Measurements from ENCODE around the gene JARID2.

Gene JARID2

DNA sequence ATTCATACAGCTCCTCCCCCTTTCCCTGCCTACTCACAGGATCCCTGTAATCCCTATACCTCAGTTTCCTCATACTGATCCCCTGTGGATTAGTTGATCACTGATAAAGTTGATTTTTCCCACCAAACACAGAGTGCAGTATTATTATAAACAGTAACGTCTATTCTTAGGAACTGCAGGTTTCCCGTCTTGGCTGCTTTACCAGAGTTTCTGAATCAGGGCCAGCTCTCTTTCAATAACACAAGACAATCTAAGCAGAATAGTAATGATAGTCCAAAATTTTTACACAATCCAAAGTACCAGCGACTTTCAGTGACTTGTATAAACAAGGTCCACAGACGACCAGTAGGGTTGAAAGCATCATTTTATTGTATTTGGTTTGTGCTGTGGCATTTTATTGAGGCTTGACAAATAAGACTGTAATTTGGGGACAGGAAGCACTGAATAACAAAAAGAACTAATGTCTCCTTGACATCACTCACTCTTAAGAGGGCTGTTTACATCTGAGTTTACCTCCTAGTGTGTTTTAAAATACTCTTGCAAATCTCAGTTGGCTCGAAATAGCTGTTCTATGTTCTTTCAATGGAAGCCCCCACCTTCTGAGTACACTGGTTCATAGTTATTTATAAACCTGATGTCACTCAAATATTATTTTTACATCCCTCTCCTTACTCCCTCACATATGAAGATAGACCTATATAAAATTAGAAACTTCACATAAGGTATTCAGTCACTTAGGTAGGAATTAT is 6.1 kb upstream of the JARID2 start:
- in situ Hi-C loops (cut with MboI; ENCODE audit: low pct_unique_long_range_greater_than_20kb, low sequenced_read_pairs, unreplicated experiment) = loop anchor here (25.0 kb wide), 1 partner anchor 1027 kb away; no protein-coding TSS in a partner anchor
- TF ChIP-seq, protein P1, sequence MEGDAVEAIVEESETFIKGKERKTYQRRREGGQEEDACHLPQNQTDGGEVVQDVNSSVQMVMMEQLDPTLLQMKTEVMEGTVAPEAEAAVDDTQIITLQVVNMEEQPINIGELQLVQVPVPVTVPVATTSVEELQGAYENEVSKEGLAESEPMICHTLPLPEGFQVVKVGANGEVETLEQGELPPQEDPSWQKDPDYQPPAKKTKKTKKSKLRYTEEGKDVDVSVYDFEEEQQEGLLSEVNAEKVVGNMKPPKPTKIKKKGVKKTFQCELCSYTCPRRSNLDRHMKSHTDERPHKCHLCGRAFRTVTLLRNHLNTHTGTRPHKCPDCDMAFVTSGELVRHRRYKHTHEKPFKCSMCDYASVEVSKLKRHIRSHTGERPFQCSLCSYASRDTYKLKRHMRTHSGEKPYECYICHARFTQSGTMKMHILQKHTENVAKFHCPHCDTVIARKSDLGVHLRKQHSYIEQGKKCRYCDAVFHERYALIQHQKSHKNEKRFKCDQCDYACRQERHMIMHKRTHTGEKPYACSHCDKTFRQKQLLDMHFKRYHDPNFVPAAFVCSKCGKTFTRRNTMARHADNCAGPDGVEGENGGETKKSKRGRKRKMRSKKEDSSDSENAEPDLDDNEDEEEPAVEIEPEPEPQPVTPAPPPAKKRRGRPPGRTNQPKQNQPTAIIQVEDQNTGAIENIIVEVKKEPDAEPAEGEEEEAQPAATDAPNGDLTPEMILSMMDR (IDR thresholded peaks at IDR 0.05; ENCODE audit: extremely low read depth, insufficient read depth, missing control alignments) = no peak
- DNase-seq (ENCODE audit: low spot score) = no peak

DNA sequence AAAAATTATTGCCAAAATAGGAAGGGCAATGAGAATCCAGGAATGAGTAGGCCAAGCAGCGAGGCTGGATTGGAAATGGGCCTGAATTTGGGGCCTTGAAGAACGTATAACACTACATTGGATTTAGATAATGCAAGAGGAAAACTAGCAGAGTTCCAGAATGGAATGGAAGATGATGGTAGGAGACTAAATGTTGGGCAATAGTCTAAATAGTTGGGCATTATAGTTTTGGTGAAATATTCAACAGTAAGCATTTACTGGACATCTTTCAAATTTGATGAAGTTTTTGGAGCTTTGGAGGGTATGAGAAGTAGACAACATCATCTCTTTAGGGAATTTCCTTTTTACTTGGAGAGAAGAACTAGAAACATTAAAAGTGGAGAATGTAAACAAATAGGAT is 3.4 kb upstream of the JARID2 start:
- no peak for DNase-seq (ENCODE audit: low spot score)
- TF ChIP-seq, protein P1 (IDR thresholded peaks at IDR 0.05; ENCODE audit: extremely low read depth, insufficient read depth, missing control alignments) = no peak
- in situ Hi-C loops (cut with MboI; ENCODE audit: low pct_unique_long_range_greater_than_20kb, low sequenced_read_pairs, unreplicated experiment) = loop anchor here (25.0 kb wide), 1 partner anchor 1030 kb away; no protein-coding TSS in a partner anchor

DNA sequence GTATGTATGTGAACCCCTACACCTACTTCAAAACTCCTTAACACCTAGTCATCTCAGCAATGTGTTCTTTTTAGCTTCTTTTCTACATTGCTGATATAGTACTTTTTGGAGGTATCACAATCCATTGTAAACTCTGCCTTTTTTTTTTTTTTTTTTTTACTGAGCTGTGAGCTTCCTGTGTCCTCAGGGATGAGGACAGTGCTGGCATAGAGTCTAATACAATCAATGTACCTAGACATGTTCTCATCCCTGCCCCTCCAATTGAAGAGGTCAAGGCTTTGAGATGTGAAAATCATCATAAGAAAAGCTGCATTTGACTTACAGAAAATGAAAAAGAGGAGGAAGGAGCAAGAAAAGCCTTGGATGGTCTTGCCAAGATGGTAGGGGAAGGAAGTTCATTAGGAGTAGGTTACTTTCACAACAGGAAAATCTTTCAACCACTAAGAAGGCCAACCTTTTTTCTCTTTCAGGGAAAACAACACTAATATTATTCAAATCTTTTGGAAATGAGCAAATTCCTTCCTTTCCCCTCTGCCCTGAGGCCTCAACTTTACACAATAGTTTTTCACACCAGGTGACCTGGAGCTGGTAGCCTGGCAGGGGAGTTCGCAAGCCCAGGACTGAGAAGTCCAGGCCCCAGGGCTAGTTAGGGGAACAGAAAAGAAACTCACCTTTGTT is 2.8 kb upstream of the JARID2 start:
- DNase-seq (ENCODE audit: low spot score) = no peak
- in situ Hi-C loops (cut with MboI; ENCODE audit: low pct_unique_long_range_greater_than_20kb, low sequenced_read_pairs, unreplicated experiment) = loop anchor here (25.0 kb wide), 1 partner anchor 1031 kb away; no protein-coding TSS in a partner anchor
- TF ChIP-seq, protein P1 (IDR thresholded peaks at IDR 0.05; ENCODE audit: extremely low read depth, insufficient read depth, missing control alignments) = no peak

DNA sequence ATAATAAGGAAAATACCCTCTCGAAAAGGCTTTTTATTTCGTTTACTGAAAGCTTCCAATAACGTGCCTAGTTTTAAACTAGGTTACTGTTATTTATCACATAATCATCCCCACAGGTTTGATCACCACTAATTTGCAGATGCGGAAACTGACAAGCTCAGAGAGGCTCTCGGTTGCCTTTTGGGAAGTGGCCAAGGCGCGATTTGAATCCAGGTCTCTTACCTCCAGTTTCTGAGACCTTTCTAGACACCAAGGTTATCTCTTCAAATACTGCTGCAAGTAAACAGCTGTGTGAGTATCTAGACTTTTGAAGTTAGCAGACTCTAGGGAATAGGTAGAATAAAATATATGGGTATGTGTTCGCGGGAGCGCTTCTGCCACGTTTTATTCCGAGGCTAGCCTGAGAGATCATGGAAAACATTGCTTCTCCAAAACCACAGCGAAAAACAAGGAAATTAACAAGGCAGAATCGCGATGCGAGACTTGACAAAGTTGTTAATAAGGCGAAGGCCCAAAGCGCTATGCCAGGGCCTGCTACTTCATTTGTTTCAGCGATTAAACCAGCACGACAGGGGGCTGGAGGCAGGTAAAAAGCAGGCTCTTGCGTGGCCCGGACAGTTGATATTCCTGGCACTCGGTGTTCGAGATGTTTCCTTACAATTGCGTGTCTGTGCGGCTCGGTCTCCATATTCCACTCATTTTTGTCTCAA is 1.8 kb upstream of the JARID2 start:
- in situ Hi-C loops (cut with MboI; ENCODE audit: low pct_unique_long_range_greater_than_20kb, low sequenced_read_pairs, unreplicated experiment) = loop anchor here (25.0 kb wide), 1 partner anchor 1032 kb away; no protein-coding TSS in a partner anchor
- no peak for DNase-seq (ENCODE audit: low spot score)
- TF ChIP-seq, protein P1 (IDR thresholded peaks at IDR 0.05; ENCODE audit: extremely low read depth, insufficient read depth, missing control alignments) = no peak

DNA sequence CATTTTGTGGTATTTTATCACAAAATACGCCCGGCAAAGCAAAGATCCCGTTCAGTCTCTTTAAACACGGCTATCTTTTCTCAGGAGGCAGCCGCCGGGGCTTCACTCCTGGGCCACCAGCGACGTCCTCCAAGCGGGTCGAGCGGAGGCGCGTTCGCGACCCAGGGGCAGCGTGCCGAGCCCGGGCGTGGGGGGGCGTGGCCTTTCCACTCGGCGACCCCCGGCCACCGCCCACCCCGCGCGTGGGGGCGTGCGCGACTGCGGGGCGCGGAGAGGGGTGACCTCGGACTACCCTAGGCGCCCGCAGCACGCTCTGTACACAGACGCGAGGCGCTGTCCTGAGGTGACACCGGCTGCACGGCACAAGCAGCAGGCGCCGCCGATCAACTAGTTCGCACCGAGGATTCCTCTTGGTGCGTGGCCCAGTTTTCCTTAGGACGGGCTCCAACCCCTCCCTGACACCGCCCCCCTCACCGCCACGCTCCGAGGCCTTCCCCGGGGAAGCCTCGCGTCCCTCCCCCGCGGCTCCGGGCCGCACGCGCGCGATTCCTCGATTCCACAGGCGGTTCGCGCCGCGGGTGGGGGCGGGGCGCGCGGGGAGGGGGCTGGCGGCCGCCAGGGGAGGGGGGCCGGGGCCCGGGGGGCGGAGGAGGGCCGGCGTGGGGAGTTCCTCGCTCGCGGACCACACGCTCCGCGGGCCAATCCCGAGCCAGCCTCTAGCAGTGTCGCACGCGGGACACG is 1.1 kb upstream of the JARID2 start:
- in situ Hi-C loops (cut with MboI; ENCODE audit: low pct_unique_long_range_greater_than_20kb, low sequenced_read_pairs, unreplicated experiment) = loop anchor here (25.0 kb wide), 1 partner anchor 1032 kb away; no protein-coding TSS in a partner anchor
- DNase-seq (ENCODE audit: low spot score) = peak; percentile 74
- TF ChIP-seq, protein P1 (IDR thresholded peaks at IDR 0.05; ENCODE audit: extremely low read depth, insufficient read depth, missing control alignments) = no peak
